Measurements from ENCODE around the gene ANKRD45.

DNA sequence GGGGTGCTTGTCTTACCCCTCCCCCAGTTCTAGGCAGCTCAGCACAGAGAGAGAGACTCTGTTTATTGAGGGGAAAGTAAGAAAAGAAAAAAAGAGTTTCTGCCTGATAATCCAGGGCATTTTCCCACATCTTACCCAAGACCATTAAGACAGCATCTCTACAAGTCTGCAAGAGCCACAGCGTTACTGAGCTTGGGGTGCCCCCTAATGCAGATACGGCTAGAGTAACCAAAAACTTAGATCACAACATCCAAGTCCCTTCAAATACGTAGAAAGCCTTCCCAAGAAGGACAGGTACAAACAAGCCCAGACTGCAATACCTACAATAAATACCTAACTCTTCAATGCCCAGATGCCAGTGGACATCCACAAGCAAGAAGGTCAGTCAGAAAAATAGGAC, 40.8 kb downstream of the ANKRD45 start:
- TF ChIP-seq IRF3 (IDR thresholded peaks at IDR 0.05; ENCODE audit: low read depth, low read length) (no peak), NFIC (IDR thresholded peaks at IDR 0.05; ENCODE audit: borderline replicate concordance) (no peak), RCOR1 (IDR thresholded peaks at IDR 0.05; ENCODE audit: low read length) (no peak), CTCF (IDR thresholded peaks at IDR 0.05) (no peak), NRF1 (IDR thresholded peaks at IDR 0.05; ENCODE audit: low read depth, low read length) (no peak), MXI1 (IDR thresholded peaks at IDR 0.05; ENCODE audit: low read depth, low read length) (no peak), POLR2AphosphoS5 (IDR thresholded peaks at IDR 0.05; ENCODE audit: low read depth, low read length) (no peak), SIN3A (IDR thresholded peaks at IDR 0.05; ENCODE audit: borderline replicate concordance, low read depth, low read length) (no peak)

Data from SK-N-SH (cell line).